Endodermal cell (in vitro differentiated cells): Measurements from ENCODE around the gene GPC6. TPM values are rescaled to one million over a fixed set of nuclear protein-coding genes. Genes with fewer than 3 reads are reported as not detected.

Source experiments
- DNase-seq: peaks from one replicate; pipeline ENCODE4 v3.0.0-alpha.2; 2017
- H3K27ac ChIP-seq: 2 replicates; pipeline ENCODE4 v1.5.1; 2013; ENCODE audit warnings: mild to moderate bottlenecking, low read depth, low read length, moderate library complexity
- H3K27me3 ChIP-seq: 2 replicates; pipeline ENCODE4 v1.6.1; 2013; ENCODE audit warnings: mild to moderate bottlenecking, low read length, moderate library complexity; ENCODE audit not compliant: insufficient read depth, control insufficient read depth, poor library complexity, severe bottlenecking
- H3K36me3 ChIP-seq: 2 replicates; pipeline ENCODE4 v1.7.0; 2013; ENCODE audit warnings: mild to moderate bottlenecking, low read length, moderate library complexity; ENCODE audit not compliant: control insufficient read depth, insufficient read depth
- H3K4me1 ChIP-seq: one replicate; pipeline ENCODE4 v1.7.0; 2013; ENCODE audit warnings: low read length; ENCODE audit not compliant: control insufficient read depth, insufficient read depth
- H3K4me3 ChIP-seq: 2 replicates; pipeline ENCODE4 v1.5.1; 2013; ENCODE audit warnings: mild to moderate bottlenecking, low read length, moderate library complexity
- H3K9ac ChIP-seq: 2 replicates; pipeline ENCODE4 v1.6.1; 2013; ENCODE audit warnings: mild to moderate bottlenecking, low read length, moderate library complexity; ENCODE audit not compliant: poor library complexity, severe bottlenecking; ENCODE audit errors: extremely low read depth
- H3K9me3 ChIP-seq: 2 replicates; pipeline ENCODE4 v1.6.1; 2013; ENCODE audit warnings: mild to moderate bottlenecking, low read length, moderate library complexity; ENCODE audit not compliant: control insufficient read depth
- H3K27ac Mint-ChIP-seq: 2 replicates; pipeline ENCODE4 v1.8.0; 2020; ENCODE audit warnings: mixed read lengths
- H3K27me3 Mint-ChIP-seq: 2 replicates; pipeline ENCODE4 v1.8.0; 2021; ENCODE audit warnings: mild to moderate bottlenecking, mixed read lengths; ENCODE audit not compliant: insufficient read depth
- H3K36me3 Mint-ChIP-seq: 2 replicates; pipeline ENCODE4 v1.8.0; 2020; ENCODE audit warnings: low read depth, mixed read lengths
- H3K4me1 Mint-ChIP-seq: 2 replicates; pipeline ENCODE4 v1.8.0; 2020; ENCODE audit warnings: mixed read lengths
- H3K4me3 Mint-ChIP-seq: 2 replicates; pipeline ENCODE4 v1.8.0; 2020; ENCODE audit warnings: mild to moderate bottlenecking, moderate library complexity, mixed read lengths
- H3K9me3 Mint-ChIP-seq: 2 replicates; pipeline ENCODE4 v1.8.0; 2020; ENCODE audit warnings: mild to moderate bottlenecking, mixed read lengths
- CTCF ChIP-seq: fragments of 200-600 bp; sonication (generic); conservative IDR thresholded peaks from 2 replicates; pipeline ENCODE4 v1.5.0; 2021; ENCODE audit warnings: antibody characterized with exemption, mild to moderate bottlenecking
- WGBS, 2 experiments: methylation state at CpG; one replicate each; pipeline versions ENCODE4 v1.1.5 to v1.1.7; 2013; ENCODE audit warnings: missing lambda C conversion rate in 2 of 2, mixed read lengths in 1 of 2; ENCODE audit not compliant: insufficient coverage in 1 of 2, insufficient read length in 1 of 2; 5-methylcytosine and 5-hydroxymethylcytosine counted together
- total RNA-seq, 2 donors: library from RNA; stranded (reverse); fragmentation: NEBNext Ultra II Directional in 1 of 2; extraction: Animal tissue kit (Norgen Biotek cat#: 25700) in 1 of 2; gene quantifications; 2 replicates in 1 of 2; 3 replicates in 1 of 2; pipeline ENCODE4 v1.2.1, GENCODE V29; 2021

The GPC6 gene
- total RNA-seq, 2 donors from 2014 or later, result 69.6 to 80.4 TPM

GRCh38 chr13:93562676-93563075 lies 336.1 kb downstream of the GPC6 start:
- TF ChIP-seq CTCF, result no peak
- Mint-ChIP-seq H3K27ac (no peak overlapping the region), H3K4me3 (no peak overlapping the region), H3K27me3 (no peaks in the 10 kb centered on the region), H3K4me1 (peaks cover 28% of the 10 kb centered on the region), H3K36me3 (peaks cover 8% of the 10 kb centered on the region), H3K9me3 (peaks cover 4% of the 10 kb centered on the region)
- Histone ChIP-seq H3K9me3 (no peaks in the 10 kb centered on the region), H3K36me3 (peaks cover 9% of the 10 kb centered on the region), H3K4me3 (no peak overlapping the region), H3K27me3 (no peaks in the 10 kb centered on the region), H3K27ac (no peak overlapping the region), H3K4me1 (peaks cover 11% of the 10 kb centered on the region), H3K9ac (no peak overlapping the region)
- WGBS, 2 experiments, result 78% methylated on average over 1 of the region's 1 CpG; no CpG with 5 or more reads in 1 of the 2 experiments
- no peak for DNase-seq

- no peak overlapping the region for H3K9ac ChIP-seq
- H3K4me1 ChIP-seq, result no peaks in the 10 kb centered on the region
- no peaks in the 10 kb centered on the region for H3K27me3 Mint-ChIP-seq
- 98 to 100% methylated on average over 1 to 2 of the region's 2 CpGs for WGBS, 2 experiments
- no peaks in the 10 kb centered on the region for H3K9me3 Mint-ChIP-seq
- TF ChIP-seq CTCF, result no peak
- H3K4me3 Mint-ChIP-seq, result no peak overlapping the region
- H3K27me3 ChIP-seq, result no peaks in the 10 kb centered on the region
- peaks cover 8% of the 10 kb centered on the region for H3K4me1 Mint-ChIP-seq
- no peaks in the 10 kb centered on the region for H3K9me3 ChIP-seq
- peaks cover 3% of the 10 kb centered on the region for H3K36me3 Mint-ChIP-seq
- DNase-seq, result no peak
- H3K4me3 ChIP-seq, result no peak overlapping the region
- no peak overlapping the region for H3K27ac ChIP-seq
- H3K27ac Mint-ChIP-seq, result no peak overlapping the region
- H3K36me3 ChIP-seq, result no peaks in the 10 kb centered on the region
Measured at GRCh38 chr13:93577105-93577504, 350.5 kb downstream of the GPC6 start.

GRCh38 chr13:93589788-93590187 lies 363.2 kb downstream of the GPC6 start:
- no peak for TF ChIP-seq CTCF
- Histone ChIP-seq H3K27ac (no peak overlapping the region), H3K9ac (no peak overlapping the region), H3K27me3 (no peaks in the 10 kb centered on the region), H3K36me3 (no peaks in the 10 kb centered on the region), H3K4me3 (no peak overlapping the region), H3K9me3 (no peaks in the 10 kb centered on the region), H3K4me1 (no peaks in the 10 kb centered on the region)
- no peak for DNase-seq
- H3K27ac Mint-ChIP-seq, result no peak overlapping the region
- no peaks in the 10 kb centered on the region for H3K9me3 Mint-ChIP-seq
- H3K4me3 Mint-ChIP-seq, result no peak overlapping the region
- no peaks in the 10 kb centered on the region for H3K27me3 Mint-ChIP-seq
- no peaks in the 10 kb centered on the region for H3K36me3 Mint-ChIP-seq
- no peaks in the 10 kb centered on the region for H3K4me1 Mint-ChIP-seq
